ENCODE data around the gene ADORA3.

GRCh38 chr1:111513410-111514020 lies 10.1 kb upstream of the ADORA3 start:
- TF ChIP-seq, protein P1, sequence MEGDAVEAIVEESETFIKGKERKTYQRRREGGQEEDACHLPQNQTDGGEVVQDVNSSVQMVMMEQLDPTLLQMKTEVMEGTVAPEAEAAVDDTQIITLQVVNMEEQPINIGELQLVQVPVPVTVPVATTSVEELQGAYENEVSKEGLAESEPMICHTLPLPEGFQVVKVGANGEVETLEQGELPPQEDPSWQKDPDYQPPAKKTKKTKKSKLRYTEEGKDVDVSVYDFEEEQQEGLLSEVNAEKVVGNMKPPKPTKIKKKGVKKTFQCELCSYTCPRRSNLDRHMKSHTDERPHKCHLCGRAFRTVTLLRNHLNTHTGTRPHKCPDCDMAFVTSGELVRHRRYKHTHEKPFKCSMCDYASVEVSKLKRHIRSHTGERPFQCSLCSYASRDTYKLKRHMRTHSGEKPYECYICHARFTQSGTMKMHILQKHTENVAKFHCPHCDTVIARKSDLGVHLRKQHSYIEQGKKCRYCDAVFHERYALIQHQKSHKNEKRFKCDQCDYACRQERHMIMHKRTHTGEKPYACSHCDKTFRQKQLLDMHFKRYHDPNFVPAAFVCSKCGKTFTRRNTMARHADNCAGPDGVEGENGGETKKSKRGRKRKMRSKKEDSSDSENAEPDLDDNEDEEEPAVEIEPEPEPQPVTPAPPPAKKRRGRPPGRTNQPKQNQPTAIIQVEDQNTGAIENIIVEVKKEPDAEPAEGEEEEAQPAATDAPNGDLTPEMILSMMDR (IDR thresholded peaks at IDR 0.05), result no peak
- TF ChIP-seq POLR2A (IDR thresholded peaks at IDR 0.05), result no peak
